Panc1 (cell line): ENCODE results near the gene ISM1. TPM values are rescaled to one million over a fixed set of nuclear protein-coding genes. Genes with fewer than 3 reads are reported as not detected.

ENCODE experiments used
- ATAC-seq: fragments of 200-7000 bp; cut with Tn5 transposase; 2 replicates; pipeline ENCODE4 v1.9.1; 2020; ENCODE audit warnings: mild to moderate bottlenecking, moderate library complexity
- BruUV-seq: library from RNA; stranded (reverse); fragments of 400-500 nt; replicated peaks from 2 replicates; lab custom pipeline; 2021; lab: Mats Ljungman, UMichigan
- CTCF ChIA-PET: fragments of 300-600 bp; sonication (Branson Sonifier 250); formaldehyde crosslinking; loops from one replicate; lab custom pipeline; 2022; ENCODE audit warnings: antibody characterized with exemption; lab: Charles Lee
- POLR2A ChIA-PET: fragments of 300-600 bp; sonication (Branson Sonifier 250); formaldehyde crosslinking; loops from one replicate; lab custom pipeline; 2022; ENCODE audit warnings: antibody characterized with exemption; lab: Charles Lee
- DNase-seq: peaks from one replicate; pipeline ENCODE4 v3.0.0-alpha.2; 2010; ENCODE audit warnings: low read depth, low spot score
- H3K27ac ChIP-seq: 2 replicates; pipeline ENCODE4 v1.5.1; 2011; ENCODE audit warnings: mild to moderate bottlenecking, low read length, inconsistent platforms
- H3K27me3 ChIP-seq: fragments of 200-500 bp; sonication (Bioruptor generic); 2 replicates; pipeline ENCODE4 v1.6.0; 2014; ENCODE audit warnings: low read length, inconsistent platforms; ENCODE audit not compliant: control insufficient read depth, insufficient read depth
- H3K36me3 ChIP-seq: fragments of 200-500 bp; sonication (Bioruptor generic); 2 replicates; pipeline ENCODE4 v1.5.1; 2014; ENCODE audit warnings: inconsistent platforms, mild to moderate bottlenecking, low read length, moderate library complexity; ENCODE audit not compliant: control insufficient read depth, insufficient read depth
- H3K4me1 ChIP-seq: 2 replicates; pipeline ENCODE4 v1.5.1; 2011; ENCODE audit warnings: inconsistent platforms, mild to moderate bottlenecking, low read length, moderate library complexity; ENCODE audit not compliant: control insufficient read depth, insufficient read depth
- H3K4me3 ChIP-seq, 2 experiments: 2 replicates each; pipeline ENCODE4 v1.5.1; 2011 to 2012; ENCODE audit warnings: low read depth in 2 of 2, low read length in 2 of 2, mild to moderate bottlenecking in 2 of 2, inconsistent platforms in 1 of 2, moderate library complexity in 1 of 2
- H3K9me3 ChIP-seq: fragments of 200-500 bp; sonication (Bioruptor generic); 2 replicates; pipeline ENCODE4 v1.5.1; 2014; ENCODE audit warnings: low read depth, mild to moderate bottlenecking, inconsistent platforms, low read length, moderate library complexity; ENCODE audit not compliant: control insufficient read depth, insufficient read depth
- POLR2AphosphoS5 ChIP-seq: IDR thresholded peaks from 2 replicates; pipeline ENCODE4 v1.6.1; 2012; ENCODE audit warnings: mild to moderate bottlenecking, low read depth, low read length, moderate library complexity
- in situ Hi-C: cut with HindIII; loops from 2 replicates; pipeline ENCODE4 v1.10.0; 2016; ENCODE audit warnings: low sequenced_read_pairs, low pct_unique_long_range_greater_than_20kb
- intact Hi-C: fragments of 100-400 bp; cut with micrococcal nuclease; formaldehyde crosslinking; loops from one replicate; pipeline ENCODE4 v1.10.0; 2022; ENCODE audit not compliant: unreplicated experiment
- total RNA-seq: library from RNA; stranded (reverse); gene quantifications from one replicate; pipeline ENCODE4 v1.2.1, GENCODE V29; 2021; ENCODE audit not compliant: unreplicated experiment
- TF ChIP-seq, protein P1 (sequence below): fragments of 450-650 bp; IDR thresholded peaks from 2 replicates; pipeline ENCODE4 v1.5.1; 2017; ENCODE audit warnings: mild to moderate bottlenecking
- TF ChIP-seq, protein P2 (sequence below), 2 experiments: IDR thresholded peaks; 2 replicates each; pipeline ENCODE4 v1.6.1; 2011 to 2012; ENCODE audit warnings: low read depth in 2 of 2, control low read depth in 1 of 2, low read length in 1 of 2, mild to moderate bottlenecking in 1 of 2, moderate library complexity in 1 of 2; ENCODE audit not compliant: insufficient read depth in 1 of 2

ISM1 gene
- total RNA-seq, 1 experiment from 2014 or later, result not detected

- Histone ChIP-seq H3K4me3 (no peak overlapping the region), H3K27me3 (0 out of 2 replicates have a peak, but pooled peaks cover 2% of the 10 kb centered on the region), H3K4me1 (no peaks in the 10 kb centered on the region), H3K36me3 (no peaks in the 10 kb centered on the region), H3K9me3 (no peaks in the 10 kb centered on the region), H3K27ac (no peak overlapping the region)
- no peak for TF ChIP-seq POLR2AphosphoS5
- TF ChIP-seq, protein P1, sequence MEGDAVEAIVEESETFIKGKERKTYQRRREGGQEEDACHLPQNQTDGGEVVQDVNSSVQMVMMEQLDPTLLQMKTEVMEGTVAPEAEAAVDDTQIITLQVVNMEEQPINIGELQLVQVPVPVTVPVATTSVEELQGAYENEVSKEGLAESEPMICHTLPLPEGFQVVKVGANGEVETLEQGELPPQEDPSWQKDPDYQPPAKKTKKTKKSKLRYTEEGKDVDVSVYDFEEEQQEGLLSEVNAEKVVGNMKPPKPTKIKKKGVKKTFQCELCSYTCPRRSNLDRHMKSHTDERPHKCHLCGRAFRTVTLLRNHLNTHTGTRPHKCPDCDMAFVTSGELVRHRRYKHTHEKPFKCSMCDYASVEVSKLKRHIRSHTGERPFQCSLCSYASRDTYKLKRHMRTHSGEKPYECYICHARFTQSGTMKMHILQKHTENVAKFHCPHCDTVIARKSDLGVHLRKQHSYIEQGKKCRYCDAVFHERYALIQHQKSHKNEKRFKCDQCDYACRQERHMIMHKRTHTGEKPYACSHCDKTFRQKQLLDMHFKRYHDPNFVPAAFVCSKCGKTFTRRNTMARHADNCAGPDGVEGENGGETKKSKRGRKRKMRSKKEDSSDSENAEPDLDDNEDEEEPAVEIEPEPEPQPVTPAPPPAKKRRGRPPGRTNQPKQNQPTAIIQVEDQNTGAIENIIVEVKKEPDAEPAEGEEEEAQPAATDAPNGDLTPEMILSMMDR, result no peak
- no TSS peak for BruUV-seq
- DNase-seq (no peak), ATAC-seq (no peak)
- intact Hi-C loops (loop anchor here (10.0 kb wide), 1 partner anchor 146 kb away; no protein-coding TSS in a partner anchor), in situ Hi-C loops (no loop called here)
- ChIA-PET CTCF (interaction anchor here (0.6 kb wide), 1 partner anchor 1194 kb away, joined by 3 read pairs; no protein-coding TSS in a partner anchor), POLR2A (no interaction called here)
Observed at GRCh38 chr20:13260650-13261279, 39.7 kb downstream of the ISM1 start.

- intact Hi-C loops (loop anchor here (10.0 kb wide), 1 partner anchor 147 kb away; no protein-coding TSS in a partner anchor), in situ Hi-C loops (no loop called here)
- TF ChIP-seq, protein P1, result peak; percentile 71
- TF ChIP-seq, protein P2, sequence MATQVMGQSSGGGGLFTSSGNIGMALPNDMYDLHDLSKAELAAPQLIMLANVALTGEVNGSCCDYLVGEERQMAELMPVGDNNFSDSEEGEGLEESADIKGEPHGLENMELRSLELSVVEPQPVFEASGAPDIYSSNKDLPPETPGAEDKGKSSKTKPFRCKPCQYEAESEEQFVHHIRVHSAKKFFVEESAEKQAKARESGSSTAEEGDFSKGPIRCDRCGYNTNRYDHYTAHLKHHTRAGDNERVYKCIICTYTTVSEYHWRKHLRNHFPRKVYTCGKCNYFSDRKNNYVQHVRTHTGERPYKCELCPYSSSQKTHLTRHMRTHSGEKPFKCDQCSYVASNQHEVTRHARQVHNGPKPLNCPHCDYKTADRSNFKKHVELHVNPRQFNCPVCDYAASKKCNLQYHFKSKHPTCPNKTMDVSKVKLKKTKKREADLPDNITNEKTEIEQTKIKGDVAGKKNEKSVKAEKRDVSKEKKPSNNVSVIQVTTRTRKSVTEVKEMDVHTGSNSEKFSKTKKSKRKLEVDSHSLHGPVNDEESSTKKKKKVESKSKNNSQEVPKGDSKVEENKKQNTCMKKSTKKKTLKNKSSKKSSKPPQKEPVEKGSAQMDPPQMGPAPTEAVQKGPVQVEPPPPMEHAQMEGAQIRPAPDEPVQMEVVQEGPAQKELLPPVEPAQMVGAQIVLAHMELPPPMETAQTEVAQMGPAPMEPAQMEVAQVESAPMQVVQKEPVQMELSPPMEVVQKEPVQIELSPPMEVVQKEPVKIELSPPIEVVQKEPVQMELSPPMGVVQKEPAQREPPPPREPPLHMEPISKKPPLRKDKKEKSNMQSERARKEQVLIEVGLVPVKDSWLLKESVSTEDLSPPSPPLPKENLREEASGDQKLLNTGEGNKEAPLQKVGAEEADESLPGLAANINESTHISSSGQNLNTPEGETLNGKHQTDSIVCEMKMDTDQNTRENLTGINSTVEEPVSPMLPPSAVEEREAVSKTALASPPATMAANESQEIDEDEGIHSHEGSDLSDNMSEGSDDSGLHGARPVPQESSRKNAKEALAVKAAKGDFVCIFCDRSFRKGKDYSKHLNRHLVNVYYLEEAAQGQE (IDR thresholded peaks at IDR 0.05; ENCODE audit: insufficient read depth in 1 of 2, low read depth in 2 of 2, low read length in 1 of 2), result no peak
- Histone ChIP-seq H3K9me3 (no peaks in the 10 kb centered on the region), H3K27ac (no peak overlapping the region), H3K36me3 (no peaks in the 10 kb centered on the region), H3K4me1 (no peaks in the 10 kb centered on the region), H3K27me3 (0 out of 2 replicates have a peak, but pooled peaks cover 2% of the 10 kb centered on the region), H3K4me3 (no peak overlapping the region)
- DNase-seq (peak; percentile 22), ATAC-seq (peak; percentile 75; the same call in 1 of the 2 replicates)
- ChIA-PET POLR2A (interaction anchor here (0.6 kb wide), 1 partner anchor 569 kb away, joined by 3 read pairs; no protein-coding TSS in a partner anchor), CTCF (interaction anchor here (0.6 kb wide), 1 partner anchor 1193 kb away, joined by 3 read pairs; no protein-coding TSS in a partner anchor)
- BruUV-seq, result no TSS peak
Observed at GRCh38 chr20:13261460-13262301, 40.6 kb downstream of the ISM1 start.
